ENCODE measurements around the gene PIGQ. TPM values are rescaled to one million over a fixed set of nuclear protein-coding genes. Genes with fewer than 3 reads are reported as not detected.
A peak's percentile ranks its signal among the peaks of the same experiment; 100 is the strongest.

The PIGQ gene
- total and polyA plus RNA-seq, 2 of the 13 experiments (the other 11 are each of a cell fraction or from before 2014, with no cell fraction given): 7.7 to 19.7 TPM

GRCh38 chr16:522320-523096 lies 47.3 kb upstream of the PIGQ start (continued):
- TF ChIP-seq ZNF687 (CRISPR knock-in tag; IDR thresholded peaks at IDR 0.05) (peak; percentile 9; the same call in 1 of the 2 replicates), AGO2 (optimal IDR thresholded peaks at IDR 0.05; ENCODE audit: low read depth, low read length) (peak; percentile 28), PITX1 (CRISPR knock-in tag; IDR thresholded peaks at IDR 0.05) (0 out of 2 replicates have a peak, but pooled peaks have one; percentile 32), POLR2A (IDR thresholded peaks at IDR 0.05; ENCODE audit: insufficient read depth in 1 of 2, low read depth in 2 of 2, low read length in 2 of 2) (peak in 1 of 2 experiments; percentile 17; a peak in 1 of 4 replicates), POLR2AphosphoS5 (IDR thresholded peaks at IDR 0.05; ENCODE audit: low read depth, low read length) (peak; percentile 48), POLR2G (IDR thresholded peaks at IDR 0.05; ENCODE audit: low read depth, low read length) (peak; percentile 40; the same call in 1 of the 2 replicates), RBM22 (optimal IDR thresholded peaks at IDR 0.05; ENCODE audit: low read length) (peak; percentile 83), ZBED4 (CRISPR knock-in tag; IDR thresholded peaks at IDR 0.05; ENCODE audit: borderline replicate concordance) (no peak), ZNF121 (CRISPR knock-in tag; IDR thresholded peaks at IDR 0.05) (peak; percentile 76), ZNF3 (CRISPR knock-in tag; IDR thresholded peaks at IDR 0.05) (no peak)

Data from HepG2 (cell line).